Stimulated activated CD4-positive, alpha-beta T cell treated with anti-CD3 and anti-CD28 coated beads, Interleukin-15, amount 100 ng/mL, for 24 hours (primary cell): ENCODE results near the gene GPR50.

Experiments used
- DNase-seq: peaks from one replicate; pipeline ENCODE4 v3.0.0-alpha.2; 2020

GPR50 gene

GRCh38 chrX:151228935-151229334 lies 52.6 kb downstream of the GPR50 start:
- no peak for DNase-seq
